Suppressor macrophage treated with lipopolysaccharide for 4 hours (primary cell): Measurements from ENCODE around the gene TMEM135.
A peak's percentile ranks its signal among the peaks of the same experiment; 100 is the strongest.
"Not testable (repeated sequence)": the region's sequence is repeated elsewhere in the genome, so short reads cannot be mapped to it uniquely, and the experiment has no call there.

Source experiments
- DNase-seq: peaks from one replicate; pipeline ENCODE4 v3.0.0-alpha.2; 2020

The TMEM135 gene

GRCh38 chr11:87037450-87038234 lies at the start of gene TMEM135:
Gene TMEM135, plus strand, starts transcription at chr11:87037934. Its CDS starts 112 bp downstream, at chr11:87038046.
- DNase-seq: peak; percentile 93

DNA sequence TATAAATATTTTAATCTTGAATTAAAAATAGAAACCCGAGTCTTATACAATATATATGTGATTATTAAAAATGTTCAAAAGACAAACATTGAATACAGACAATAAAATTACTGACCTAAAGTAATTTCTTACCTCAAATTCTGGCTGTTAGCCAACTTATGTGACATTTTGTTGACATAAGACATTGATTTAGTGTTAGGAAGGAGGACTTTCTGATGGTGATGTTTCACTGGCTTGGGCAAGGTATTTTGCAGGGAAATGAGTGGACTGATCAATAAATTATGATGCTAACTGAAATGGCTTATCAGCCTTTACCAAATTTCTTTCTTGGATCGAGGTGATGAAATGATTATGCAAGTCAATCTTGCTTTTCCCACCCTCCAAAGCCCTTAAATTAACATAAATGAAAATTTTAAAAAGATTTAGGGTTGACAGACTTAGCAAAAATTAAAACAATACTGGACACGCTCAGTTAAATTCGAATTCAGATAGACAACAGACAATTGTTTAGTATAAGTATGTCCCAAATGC lies 49.3 kb upstream of the TMEM135 start:
- no peak for DNase-seq

GRCh38 chr11:86990031-86990430 lies 47.7 kb upstream of the TMEM135 start:
- DNase-seq: no peak

- no peak for DNase-seq
These were observed 47.2 kb upstream of the TMEM135 start for GRCh38 chr11:86990515-86990914.

- no peak for DNase-seq
These were observed 46.4 kb upstream of the TMEM135 start for GRCh38 chr11:86991341-86991740.

DNA sequence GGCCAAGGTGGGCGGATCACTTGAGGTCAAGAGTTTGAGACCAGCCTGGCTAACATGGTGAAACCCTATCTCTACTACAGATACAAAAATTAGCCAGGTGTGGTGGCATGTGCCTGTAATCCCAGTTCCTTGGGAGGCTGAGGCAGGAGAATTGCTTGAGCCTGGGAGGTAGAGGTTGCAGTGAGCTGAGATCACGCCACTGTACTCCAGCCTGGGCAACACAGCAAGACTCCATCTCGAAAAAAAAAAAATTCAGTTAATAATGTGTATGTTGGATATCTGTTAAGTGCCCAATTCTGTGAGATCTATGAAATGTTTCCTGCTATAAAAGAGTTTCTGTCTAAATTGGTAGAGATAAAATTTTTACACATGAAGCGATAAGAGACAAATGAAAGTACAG lies 45.4 kb upstream of the TMEM135 start:
- DNase-seq: not testable (repeated sequence)

- no peak for DNase-seq
These were observed 44.7 kb upstream of the TMEM135 start for GRCh38 chr11:86993031-86993430.

DNA sequence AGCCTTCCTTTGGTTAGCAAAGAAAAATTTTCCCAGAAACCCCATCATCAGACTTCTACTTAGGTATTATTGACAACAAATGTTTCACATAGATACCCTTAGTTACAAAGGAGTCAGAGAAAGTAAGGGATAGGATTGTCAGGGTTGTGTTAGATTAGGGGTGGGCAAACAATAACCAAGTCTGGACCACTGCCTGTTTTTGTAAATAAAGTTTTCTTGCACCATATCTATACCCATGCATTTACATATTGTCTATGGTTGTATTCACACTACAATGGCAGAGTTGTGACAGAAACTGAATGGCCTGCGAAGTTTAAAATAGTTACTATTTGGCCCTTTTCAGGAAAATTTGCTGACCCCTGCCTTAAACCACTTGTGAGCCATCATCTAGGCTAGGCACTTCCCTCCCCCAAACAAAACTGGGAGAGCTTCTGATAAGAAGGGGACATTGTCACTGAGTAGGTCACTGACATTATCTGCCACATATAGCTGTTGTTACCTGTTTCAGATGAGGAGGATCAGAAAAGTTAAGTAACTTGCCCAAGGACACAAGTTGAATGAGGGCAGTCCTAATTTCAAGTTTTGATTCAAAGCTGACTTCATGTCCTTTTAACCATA lies 40.7 kb upstream of the TMEM135 start:
- no peak for DNase-seq

DNA sequence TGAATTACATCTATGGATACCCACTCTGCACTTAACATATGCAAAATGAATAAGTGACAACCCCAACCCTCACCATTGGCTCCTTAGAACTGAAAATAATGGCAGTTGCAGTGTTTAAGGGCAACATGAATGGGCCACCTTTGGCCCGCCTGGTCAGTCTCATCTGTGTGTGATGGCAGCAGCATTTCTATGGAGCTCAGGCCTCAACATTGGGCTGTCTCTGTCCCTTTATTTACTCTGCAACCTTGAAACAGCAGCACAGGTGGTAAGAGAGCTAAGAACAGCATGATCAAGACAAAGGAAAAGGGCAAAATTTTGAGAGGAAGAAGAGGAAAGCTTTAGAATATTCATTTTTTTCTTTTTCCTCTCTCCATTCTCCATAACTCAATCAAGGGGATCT lies 38.3 kb upstream of the TMEM135 start:
- no peak for DNase-seq

- DNase-seq: no peak
These were observed 37.6 kb upstream of the TMEM135 start for GRCh38 chr11:86999859-87000753.

GRCh38 chr11:87002918-87003317 lies 34.8 kb upstream of the TMEM135 start:
- DNase-seq: peak; percentile 7

GRCh38 chr11:87004281-87004680 lies 33.5 kb upstream of the TMEM135 start:
- not testable (repeated sequence) for DNase-seq

- DNase-seq: no peak
These were observed 32.2 kb upstream of the TMEM135 start for GRCh38 chr11:87005569-87005921.

DNA sequence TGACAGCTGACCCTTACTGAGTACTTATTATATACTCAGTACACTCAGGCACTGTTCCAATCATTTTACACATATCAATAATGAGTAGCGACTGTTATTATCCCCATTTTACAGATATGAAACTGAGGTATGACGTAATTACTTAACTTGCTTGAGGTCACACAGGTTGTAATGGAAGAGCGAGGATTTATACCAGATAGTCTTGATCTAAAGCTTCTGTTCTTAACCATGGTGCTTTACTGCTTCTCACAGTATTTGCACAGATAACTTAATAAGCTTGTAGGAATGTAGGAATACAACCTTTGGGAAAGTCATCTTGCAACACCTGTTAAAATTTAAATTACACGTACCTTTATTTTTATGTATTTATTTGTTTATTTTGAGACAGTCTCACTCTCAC lies 31.7 kb upstream of the TMEM135 start:
- DNase-seq: no peak

- DNase-seq: no peak
These were observed 29.8 kb upstream of the TMEM135 start for GRCh38 chr11:87007963-87008362.

- DNase-seq: no peak
These were observed 25.6 kb upstream of the TMEM135 start for GRCh38 chr11:87012089-87012488.

DNA sequence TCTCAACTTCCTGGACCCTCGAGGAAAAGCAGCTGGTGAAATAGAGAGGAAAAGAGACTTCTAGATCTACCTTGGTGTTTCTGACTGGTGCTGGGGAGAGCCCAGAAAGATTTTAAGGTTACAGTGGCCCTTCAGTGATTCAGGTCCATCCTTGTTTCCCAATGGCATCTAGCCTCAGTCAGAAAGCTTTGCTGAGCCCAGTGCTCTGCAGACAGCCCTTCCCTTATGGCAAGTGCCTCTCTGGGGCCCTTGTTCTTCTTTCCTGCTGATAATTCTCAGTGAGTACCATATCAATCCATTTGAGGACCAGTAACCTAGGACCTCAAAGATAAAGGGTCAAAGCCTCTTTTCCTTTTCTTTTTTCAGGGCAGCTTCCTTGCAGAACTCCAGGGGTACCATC lies 25.1 kb upstream of the TMEM135 start:
- no peak for DNase-seq

- DNase-seq: no peak
These were observed 23.6 kb upstream of the TMEM135 start for GRCh38 chr11:87013912-87014825.

DNA sequence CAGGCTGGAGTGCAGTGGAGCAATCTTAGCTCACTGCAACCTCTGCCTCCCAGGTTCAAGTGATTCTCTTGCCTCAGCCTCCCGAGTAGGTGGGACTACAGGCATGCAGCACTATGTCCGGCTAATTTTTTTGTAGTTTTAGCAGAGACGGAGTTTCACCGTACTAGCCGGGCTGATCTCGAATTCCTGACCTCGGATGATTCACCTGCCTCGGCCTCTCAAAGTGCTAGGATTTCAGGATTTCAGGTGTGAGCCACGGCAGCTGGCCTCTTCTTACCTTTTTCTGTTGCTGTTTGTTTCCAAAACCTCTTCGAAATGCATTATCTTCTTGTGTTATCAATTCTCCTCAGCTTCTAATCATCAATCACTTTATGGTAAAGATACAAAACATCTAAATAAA lies 22.1 kb upstream of the TMEM135 start:
- no peak for DNase-seq

DNA sequence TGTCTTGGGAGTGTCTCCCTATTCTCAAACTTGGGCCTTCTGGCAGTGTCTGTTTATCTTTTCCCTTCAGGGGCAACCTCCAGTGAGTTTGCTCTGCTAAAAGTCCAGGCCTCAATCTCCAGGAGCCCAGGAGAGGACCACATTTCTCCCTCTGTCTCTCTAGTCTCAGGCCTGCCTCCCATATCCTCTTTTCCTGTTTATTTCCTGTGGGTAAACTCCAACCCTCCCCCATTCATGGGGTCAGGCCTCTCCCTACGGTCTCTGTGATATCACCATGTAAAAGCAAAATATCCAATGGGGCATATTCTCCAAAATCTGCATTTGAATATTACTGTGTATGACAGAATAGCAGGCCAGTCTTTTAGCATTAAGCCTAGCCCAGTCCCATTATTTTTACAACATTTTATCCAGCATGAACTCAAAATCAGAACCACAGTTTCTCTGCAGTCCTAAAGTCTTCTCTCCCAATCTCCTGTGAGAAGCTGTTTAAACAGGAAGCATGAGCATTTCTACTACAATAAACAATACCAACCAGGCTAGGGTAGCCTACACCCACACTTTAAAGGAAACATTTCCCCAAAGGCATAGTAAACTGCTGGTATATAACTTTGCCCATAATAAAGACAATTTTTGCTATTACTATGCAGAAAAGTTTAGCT lies 18.0 kb upstream of the TMEM135 start:
- DNase-seq: no peak

GRCh38 chr11:87020336-87020735 lies 17.4 kb upstream of the TMEM135 start:
- DNase-seq: no peak
